MV-4-11 (cell line): ENCODE results near the gene ANO3.
A peak's percentile ranks its signal among the peaks of the same experiment; 100 is the strongest.

ENCODE experiments used
- DNase-seq: peaks from one replicate; lab custom pipeline; 2025; lab: John Stamatoyannopoulos, UW

The ANO3 gene

DNA sequence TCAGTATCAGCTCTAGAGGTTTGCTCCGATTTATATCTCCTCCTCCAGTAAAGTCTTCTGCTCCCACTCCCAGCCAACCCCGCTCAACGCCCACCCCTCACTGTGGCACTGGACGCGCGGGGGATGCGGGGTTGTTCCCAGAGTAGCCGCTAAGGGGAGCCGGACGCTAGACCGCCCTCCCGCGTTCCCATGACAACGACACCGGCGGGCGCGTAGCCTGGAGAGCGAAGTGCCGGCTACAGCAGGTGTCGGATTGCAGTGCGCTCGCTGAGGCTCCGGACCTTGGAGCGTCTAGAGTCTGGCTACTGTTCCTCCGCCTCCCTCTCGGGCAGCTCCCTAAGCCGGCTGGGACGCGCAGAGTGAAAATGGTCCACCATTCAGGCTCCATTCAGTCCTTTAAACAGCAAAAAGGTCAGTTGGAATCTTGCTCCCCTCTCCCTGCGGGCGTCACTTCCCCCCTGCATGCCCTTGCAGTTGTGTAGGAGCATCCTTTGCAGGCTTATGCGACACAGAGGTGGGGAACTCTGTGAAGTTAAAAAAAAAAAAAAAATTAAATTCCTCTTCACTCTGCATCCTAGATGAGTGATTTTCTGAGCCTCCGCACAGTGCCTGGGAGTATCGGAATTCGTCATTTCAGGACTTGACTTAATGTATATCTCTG lies at the start of gene ANO3:
Gene ANO3, plus strand, starts transcription at position 220 of the 661 bp plus-strand sequence. Its CDS starts 146 bp downstream, at position 366.
- DNase-seq: no peak

DNA sequence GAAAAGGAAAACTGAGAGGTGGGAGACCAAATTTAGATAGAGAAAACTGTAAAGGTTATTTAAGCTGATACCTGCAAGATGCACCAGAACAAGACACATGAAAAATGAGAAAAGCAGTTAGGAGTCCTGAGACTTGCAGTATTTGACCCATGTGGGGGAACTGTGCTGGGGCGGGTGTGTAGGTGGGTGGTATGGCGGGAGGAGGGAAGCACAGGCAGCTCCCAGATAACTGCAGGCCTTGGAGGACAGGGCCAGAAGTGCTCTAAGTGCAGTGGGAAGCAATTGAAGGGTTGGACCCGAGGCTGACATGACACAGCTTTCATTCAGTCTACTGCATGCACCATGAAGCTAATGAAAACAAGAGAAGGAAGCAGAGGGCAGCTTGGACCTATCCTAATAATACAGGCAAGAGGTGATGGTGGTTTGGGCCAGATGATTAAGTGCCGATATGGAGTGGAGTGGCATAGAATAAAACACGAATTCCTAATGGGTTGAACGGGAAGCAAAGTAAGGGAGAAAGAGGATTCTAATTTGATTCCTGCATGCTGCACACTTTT lies 48.0 kb upstream of the ANO3 start:
- DNase-seq: no peak

DNA sequence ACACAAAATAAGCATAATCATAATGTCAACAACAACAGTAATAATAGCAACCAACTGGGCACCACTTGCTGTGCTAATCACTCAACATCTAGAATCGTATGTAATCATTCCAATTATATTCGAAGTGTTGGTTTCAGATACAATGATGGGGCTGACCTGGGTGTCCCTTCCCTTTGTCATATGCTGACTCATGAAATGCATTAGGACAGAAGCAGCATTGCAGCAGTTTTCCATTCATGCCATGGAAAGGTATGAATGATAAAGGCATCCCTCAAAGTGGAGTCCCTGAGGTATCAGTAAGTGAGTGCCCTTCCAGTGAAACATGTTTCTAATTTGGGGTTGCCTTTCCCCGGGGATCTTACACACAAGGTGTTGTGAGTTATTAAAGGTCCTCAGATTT lies 46.3 kb upstream of the ANO3 start:
- DNase-seq: no peak

DNA sequence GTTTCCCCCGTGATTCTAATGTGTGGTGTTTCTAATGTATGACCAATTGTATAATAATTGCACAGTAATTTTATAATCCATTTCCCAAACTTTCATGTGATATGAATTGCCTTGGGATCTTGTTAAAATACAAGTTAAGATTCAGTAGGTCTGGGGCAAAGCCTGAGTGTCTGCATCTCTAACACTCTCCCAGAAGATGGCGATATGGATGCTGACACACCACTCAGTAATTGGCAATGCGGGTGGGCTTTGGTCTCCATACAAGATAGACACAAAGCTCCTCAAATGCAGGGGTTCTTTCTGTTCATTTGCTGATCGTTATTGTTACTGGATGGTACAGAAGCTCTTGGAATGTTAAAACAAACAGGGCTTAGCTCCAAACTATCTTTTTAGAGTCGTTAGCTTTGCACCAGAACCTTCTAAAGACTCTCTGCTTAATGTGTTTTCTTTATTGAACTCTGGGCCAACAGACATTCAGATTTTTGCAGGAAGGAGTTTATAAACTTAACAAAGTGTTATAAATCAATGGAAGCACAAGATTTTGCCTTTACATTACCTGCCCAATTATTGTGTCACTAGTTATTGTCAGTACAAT lies 45.4 kb upstream of the ANO3 start:
- DNase-seq: no peak

DNA sequence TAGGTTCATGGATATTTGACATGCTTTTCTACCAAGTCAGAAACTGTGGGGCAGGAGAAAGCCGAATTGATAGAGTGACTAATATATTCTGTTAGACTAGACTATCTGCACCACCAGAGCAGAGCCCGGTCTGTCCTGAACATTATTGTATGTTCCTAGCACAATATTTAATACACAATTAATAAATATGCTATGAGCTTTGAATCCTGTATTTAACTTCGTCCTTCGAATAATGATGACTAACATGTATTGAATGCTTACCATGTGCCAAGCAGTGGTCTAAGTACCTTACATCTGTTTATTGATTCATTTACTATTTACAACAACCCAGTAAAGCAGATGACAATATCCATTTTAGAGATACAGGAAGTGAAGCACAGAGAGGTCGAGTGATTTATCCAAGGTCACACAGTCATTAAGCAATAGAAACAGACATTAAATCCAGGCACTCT lies 44.8 kb upstream of the ANO3 start:
- DNase-seq: no peak

DNA sequence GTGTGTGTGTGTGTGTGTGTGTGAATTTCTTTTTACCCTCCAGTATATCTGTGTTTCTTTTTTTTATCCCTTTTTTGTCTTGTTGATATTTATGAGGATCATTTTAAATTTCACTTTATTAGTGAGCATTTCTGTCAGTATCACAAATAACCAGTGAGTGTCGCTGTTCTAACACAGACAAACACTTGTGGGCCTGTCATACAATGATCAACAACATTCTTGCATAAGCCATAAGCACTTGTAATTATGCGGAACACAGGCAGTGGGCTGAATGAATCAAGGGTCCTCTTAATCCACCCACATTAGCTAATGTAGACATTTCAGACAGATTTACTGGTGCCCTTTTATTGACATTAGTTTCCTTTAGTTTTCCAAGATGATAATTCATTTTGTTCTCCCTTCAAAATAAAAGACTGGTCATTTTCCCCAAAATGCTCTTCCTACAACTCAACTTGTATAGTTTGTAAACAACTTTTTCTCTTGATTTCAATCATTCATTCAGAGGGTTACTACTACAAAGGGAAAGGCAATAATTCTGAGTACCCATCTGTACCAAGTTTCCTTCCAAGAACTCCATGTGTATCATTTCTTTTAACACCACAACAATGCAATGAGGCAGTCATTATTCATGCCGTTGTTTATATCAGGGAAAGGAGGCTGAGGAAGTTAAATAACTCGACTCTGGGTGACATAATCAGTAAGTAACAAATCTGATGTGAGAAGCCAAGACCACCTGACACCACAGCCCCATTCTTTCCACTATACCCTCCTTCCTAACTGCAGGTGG lies 34.5 kb upstream of the ANO3 start:
- DNase-seq: peak; percentile 66

DNA sequence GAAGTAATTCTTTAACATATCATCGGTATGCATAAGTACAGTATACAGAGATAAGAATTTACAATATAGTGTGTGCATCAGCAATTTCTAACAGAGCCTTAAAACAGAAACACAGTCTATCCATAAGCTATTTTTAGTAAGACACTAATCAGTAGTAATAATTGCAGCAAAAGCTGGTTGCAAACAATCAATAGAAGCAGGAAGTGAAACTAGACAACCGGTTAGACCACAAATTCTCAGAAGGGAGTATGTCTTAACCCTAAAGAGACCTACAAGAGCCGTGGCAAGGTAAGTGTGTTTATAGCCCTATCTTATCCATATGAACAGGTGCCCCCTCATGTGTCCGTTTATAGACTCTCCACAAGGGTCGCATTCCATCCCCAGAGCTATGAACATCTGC lies 15.6 kb upstream of the ANO3 start:
- peak; percentile 69 for DNase-seq

DNA sequence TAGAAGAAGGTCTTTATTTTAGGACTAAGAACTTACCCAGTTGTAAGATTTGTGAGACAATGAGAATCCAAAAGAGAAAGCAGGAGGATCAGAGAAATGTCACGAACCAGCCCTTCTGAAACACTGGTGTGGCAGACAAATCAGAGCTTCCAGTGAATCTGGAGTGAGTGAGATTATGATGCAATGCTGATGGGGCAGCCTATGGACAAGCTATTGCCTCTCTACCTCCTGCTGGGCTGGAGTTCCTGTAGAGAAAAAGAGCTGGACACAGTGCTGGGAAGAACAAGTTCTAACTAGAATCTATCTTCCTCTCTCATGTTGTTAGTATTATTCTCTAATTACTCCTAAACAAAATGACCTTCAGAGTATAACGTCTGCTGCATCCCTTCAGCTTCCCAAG lies 12.0 kb upstream of the ANO3 start:
- no peak for DNase-seq

DNA sequence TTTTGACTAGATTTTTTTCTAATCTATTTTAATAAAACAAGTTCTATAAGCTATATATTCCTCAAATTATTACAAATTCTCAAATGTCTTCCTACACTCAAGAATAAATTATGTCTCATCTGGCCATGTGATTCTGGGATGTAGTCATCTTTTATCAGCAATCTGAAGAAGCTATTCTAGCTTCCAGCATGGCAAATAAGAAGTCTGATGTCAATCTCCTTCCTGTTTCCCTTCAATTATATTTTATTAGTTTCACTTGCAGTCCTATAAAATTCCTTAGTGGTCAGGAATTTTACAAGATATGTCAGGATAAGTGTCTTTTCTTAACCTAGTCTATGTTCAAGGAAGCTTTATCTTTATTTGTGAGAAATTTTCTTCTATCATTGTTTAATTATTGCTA lies 10.4 kb upstream of the ANO3 start:
- no peak for DNase-seq

DNA sequence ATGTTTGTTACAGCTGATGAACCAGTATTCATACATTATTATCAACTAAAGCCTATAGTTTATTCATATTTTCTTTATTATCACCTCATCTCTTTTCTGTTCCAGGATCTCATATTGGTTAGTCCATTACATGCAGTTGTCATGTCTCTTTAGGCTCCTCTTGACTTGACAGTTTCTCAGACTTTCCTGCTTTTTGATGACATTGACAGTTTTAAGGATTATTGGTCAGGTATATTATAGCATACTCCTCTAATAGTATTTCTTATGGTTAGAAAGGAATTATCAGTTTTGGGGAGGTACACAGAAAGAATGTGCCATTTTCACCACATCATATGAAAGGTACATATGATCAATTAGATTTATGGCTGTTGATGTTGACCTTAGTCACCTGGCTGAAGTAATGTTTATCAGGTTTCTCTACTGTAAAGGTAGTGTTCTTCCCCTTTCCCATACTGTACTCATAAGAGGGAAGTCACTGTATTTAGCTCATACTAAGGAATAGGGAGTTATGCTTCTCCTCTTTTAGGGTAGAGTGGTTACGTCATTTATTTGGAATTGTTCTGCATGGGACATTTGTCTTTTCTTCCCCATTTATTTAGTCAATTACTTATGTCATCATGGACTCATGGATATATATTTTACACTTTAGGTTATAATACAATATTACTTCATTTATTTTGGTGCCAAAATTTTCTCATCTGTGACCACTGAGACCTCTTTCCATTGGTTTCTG lies 9.4 kb upstream of the ANO3 start:
- DNase-seq: no peak

DNA sequence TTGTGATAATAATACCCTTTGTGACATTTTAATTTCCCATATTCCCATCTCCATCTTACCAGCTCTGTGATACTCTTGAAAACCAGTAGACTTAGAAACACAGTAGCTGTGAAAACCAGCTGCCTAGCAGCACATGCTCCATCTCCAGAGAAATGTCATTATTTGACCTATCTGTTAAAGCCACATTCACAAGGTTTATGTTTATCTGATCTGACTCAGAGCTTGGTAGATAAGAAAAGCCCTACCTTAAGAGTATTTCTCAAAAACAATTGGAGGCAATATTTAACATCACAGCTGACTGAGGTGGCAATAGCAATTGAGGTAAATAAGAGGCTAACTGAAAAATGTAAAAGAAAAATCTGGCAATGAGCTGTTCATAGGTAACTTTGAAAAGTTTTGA lies 8.1 kb upstream of the ANO3 start:
- DNase-seq: no peak

DNA sequence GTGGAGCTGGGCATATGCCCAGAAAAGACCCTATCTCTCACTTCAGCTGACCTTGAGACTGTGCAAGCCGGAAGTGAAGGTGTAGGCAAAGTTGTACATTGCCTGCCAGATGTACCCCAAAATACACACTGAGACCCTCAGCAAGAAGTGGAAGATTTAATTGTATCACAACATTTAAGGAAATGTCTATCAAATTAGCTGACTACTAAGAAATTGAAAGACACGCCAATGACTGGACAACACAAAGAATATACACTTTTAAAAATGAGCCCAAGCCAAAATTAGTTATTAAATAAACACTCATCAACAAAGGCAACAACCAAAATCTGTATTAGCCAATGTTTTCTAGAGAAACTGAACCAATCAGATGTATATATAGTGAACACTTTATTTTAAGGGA lies 7.7 kb upstream of the ANO3 start:
- no peak for DNase-seq

DNA sequence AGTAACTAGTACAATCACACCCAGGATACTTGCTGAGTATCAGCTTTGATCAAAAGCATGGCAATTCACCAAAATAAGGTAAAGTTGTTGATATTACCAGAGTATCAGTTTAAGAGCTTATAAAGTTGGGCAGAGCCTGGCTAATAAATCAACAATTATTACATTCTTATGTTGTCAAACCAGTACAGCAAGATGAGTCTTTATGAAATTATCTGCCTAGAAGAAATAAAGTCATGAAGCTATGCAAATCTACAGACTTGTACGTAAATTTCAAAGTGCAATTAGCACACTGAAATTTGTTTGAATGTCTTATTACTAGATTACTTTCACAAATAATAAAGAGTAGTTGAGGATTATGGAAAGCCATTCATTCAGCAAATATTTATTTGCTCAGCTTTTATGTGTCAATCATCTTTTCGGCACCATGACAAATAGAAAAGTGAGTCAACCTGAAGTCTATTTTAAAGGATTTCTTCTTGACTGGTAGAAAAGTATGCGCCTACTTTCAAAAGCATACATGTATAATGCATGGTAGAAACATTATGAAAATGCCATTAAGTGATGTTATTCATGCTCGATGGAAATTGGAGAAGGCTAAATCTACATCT lies 5.0 kb upstream of the ANO3 start:
- no peak for DNase-seq

DNA sequence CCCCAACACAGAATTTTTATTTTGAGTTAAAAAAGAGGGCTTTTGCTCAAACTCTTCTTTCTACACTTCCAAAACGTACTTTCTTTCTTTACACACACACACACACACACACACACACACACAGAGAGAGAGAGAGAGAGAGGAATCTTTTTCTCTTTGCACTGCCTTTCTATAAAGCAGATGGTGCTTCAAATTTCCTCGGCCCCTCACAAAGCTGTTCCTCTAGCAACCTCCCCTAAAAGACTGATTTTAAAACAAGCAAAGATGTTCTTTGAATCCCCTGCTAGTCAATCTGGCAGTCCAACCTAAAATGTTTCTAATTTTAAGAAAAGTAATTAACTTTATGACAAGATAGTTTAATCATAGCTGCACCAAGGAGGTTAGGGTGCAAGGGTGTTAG lies 2.7 kb upstream of the ANO3 start:
- DNase-seq: no peak

DNA sequence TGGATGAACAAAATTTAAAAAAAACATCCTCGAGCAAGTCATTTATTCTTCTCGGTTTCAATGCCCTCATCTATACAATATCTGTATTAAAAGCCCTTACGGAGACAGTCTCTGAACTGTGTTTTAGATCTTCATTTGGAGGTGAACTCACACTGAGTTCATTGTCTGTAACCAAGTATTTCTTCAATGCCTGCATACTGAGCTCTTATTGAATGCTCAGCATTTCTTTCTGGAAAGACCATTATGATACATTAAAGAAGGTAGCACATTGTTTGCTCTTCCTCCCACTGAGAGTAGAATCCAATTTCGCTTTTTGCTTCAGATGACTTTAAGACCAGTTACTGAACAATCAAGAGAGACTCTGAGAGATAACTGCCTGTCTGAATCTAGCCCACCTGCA lies 1.7 kb upstream of the ANO3 start:
- DNase-seq: no peak

DNA sequence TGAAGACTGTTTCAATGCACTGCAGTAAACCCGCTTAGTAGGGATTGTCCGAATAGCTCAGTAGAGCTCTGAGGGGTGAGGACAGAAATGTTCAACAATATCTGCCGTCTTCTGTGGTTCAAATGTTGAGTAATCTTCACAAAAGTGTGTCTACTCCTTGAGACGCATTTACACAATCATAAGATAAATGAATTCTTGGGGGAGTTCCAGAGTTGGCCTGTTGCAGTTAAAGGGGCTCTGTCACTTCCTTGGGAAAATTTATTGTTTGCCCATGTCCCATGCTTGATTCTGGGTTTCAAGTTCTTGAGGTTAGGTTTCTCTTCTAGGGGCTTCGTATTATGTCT lies 614 bp downstream of the ANO3 start:
- no peak for DNase-seq

DNA sequence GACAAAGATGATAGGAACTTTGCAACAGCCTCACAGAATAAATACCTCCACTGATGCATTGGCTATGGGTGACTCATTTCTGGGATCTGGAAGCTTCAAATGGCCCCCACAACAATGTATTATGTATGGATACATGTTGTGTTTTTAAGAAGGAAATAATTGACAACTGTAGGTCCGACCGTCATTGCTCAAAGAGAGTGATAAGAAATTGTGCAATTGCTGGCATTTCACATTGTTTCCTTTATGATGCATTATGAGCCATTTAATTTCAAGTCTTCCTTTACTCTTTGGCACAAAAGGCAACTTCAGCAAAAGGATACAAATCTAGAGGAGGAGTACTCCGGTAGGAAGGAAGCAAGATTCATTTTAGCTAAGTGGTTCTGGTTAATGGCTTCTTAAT lies 2.0 kb downstream of the ANO3 start:
- no peak for DNase-seq

DNA sequence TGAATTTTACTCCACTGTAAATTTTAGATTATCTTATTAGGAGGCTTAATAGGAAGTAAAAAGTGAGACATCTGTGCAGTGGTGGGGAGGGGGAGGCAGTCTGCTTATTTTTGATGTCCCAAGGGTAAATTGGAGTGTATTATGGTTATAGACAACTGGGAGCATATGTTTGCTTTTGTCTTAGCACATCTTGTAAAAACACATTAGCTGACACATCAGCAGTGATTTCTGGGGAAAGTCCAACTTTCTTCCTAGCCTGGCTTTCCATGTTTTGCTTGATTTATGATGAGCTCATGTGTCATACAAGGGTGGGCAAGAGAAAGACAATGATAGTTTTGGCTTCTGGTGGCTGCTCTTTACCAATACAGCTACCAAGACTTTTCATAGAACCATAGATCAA lies 4.0 kb downstream of the ANO3 start:
- DNase-seq: no peak

DNA sequence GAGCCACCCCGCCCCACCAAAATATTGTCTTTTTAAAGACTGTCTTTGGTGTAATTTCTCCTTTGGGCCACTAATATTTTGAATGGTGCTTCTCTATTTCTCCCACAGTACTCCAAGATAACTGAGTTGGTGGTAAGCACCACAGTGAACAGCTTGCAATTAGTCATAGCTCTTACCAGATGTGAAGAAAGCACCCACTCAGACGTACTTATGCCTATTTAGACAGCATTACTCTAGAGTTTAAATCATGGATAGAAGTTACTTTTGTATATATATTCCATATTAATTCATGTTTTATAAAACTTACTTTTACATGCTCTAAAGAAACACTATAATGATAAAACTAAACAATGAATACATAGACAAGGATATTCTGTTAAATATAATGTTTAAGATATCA lies 12.7 kb downstream of the ANO3 start:
- DNase-seq: no peak

DNA sequence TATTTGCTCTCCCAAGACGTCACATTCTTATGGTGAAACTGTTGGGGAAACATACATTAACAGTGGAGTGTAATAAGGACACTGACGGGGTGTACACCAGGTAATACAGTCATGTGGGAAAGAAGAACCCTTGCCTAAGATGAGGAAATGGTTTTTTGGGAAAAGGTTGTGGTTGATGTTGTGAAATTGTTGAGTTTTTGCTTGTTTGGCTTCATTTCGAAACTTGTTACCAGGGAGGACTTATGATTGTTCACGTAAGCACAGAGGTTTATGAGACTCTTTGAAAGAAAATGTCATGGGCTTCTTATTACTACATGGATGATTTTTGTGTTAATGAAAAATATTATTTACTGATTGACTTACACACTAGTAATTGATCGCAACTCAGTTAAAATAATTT lies 16.8 kb downstream of the ANO3 start:
- peak; percentile 10 for DNase-seq

DNA sequence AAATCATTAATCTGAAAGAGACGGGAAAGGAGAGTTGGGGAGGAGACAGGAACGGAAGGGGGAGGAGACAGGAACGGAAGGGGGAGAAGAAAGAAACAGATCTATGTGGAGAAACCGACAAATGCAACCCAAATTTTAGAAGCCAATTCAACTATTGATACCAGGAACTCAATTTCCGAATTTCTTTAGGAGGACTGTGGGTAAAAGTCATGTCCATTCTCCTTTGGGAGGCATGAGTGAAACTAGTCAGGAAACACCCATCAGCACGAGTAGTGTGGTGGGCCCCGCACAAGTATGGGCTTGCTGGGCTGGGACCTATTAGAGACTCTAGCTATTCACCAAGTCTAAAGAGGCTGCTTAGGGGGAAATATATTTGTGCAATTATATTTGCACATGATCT lies 18.1 kb downstream of the ANO3 start:
- no peak for DNase-seq

DNA sequence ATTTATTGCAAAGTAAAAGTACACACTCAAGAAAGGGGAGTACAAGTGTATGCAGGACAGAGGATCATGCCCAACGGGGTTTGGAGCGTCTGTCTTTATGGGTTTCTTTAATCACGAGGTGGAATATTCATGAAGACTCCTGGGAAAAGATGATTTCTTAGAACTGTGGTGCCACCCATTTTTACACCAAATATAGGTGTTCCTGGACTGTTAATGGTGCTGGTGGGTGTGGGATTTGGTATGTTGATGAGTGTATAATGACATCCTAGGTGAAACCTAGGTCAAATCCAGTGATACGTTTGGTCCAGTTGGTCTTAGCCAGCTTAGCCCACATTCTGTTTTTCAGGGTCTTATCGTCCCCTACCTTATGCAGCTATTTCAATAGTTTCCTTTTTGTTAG lies 21.1 kb downstream of the ANO3 start:
- DNase-seq: no peak
